Common myeloid progenitor, CD34-positive (primary cell): ENCODE measurements around the gene IRS1.

Source experiments
- CTCF ChIA-PET: fragments of 350-600 bp; sonication (Branson Sonifier 250); formaldehyde crosslinking; loops from one replicate; lab custom pipeline; 2021; ENCODE audit warnings: antibody characterized with exemption; lab: Charles Lee
- POLR2A ChIA-PET: fragments of 350-600 bp; sonication (Branson Sonifier 250); formaldehyde crosslinking; loops from one replicate; lab custom pipeline; 2021; ENCODE audit warnings: antibody characterized with exemption; lab: Charles Lee
- DNase-seq, 3 donors: peaks; one replicate each; pipeline versions ENCODE4 v3.0.0 to v3.0.0-alpha.2; 2013
- H3K27ac ChIP-seq, 2 experiments: 1 replicate in 1 of 2; 2 replicates in 1 of 2; pipeline ENCODE4 v1.7.0; 2013; ENCODE audit warnings: inconsistent platforms in 2 of 2, low read length in 2 of 2, mild to moderate bottlenecking in 2 of 2, low read depth in 1 of 2, moderate library complexity in 1 of 2; ENCODE audit not compliant: severe bottlenecking in 2 of 2, insufficient read depth in 1 of 2, poor library complexity in 1 of 2
- H3K27me3 ChIP-seq, 5 experiments: replicated peaks in 2 of 5; 1 replicate in 3 of 5; 2 replicates in 2 of 5; pipeline versions ENCODE4 v1.6.1 to v1.7.0; 2013; ENCODE audit warnings: low read length in 4 of 5, mild to moderate bottlenecking in 2 of 5, moderate library complexity in 2 of 5, inconsistent platforms in 1 of 5; ENCODE audit not compliant: insufficient read depth in 5 of 5, control insufficient read depth in 4 of 5
- H3K36me3 ChIP-seq, 4 experiments: 1 replicate in 2 of 4; 2 replicates in 2 of 4; pipeline versions ENCODE4 v1.6.1 to v1.7.0; 2013; ENCODE audit warnings: low read length in 3 of 4, control low read depth in 1 of 4, mild to moderate bottlenecking in 1 of 4; ENCODE audit not compliant: control insufficient read depth in 4 of 4, insufficient read depth in 4 of 4
- H3K4me1 ChIP-seq, 4 experiments: 1 replicate in 3 of 4; 2 replicates in 1 of 4; pipeline versions ENCODE4 v1.6.1 to v1.7.1; 2013; ENCODE audit warnings: low read length in 3 of 4, mild to moderate bottlenecking in 3 of 4, control low read depth in 1 of 4, inconsistent platforms in 1 of 4, moderate library complexity in 1 of 4; ENCODE audit not compliant: control insufficient read depth in 4 of 4, insufficient read depth in 4 of 4; ENCODE audit errors: control extremely low read depth in 1 of 4
- H3K4me3 ChIP-seq, 7 experiments: 1 replicate in 4 of 7; 2 replicates in 3 of 7; pipeline versions ENCODE4 v1.5.1 to v1.7.0; 2013; ENCODE audit warnings: mild to moderate bottlenecking in 7 of 7, low read length in 6 of 7, moderate library complexity in 6 of 7, inconsistent platforms in 2 of 7, low read depth in 2 of 7, control low read depth in 1 of 7; ENCODE audit not compliant: insufficient read depth in 4 of 7, control insufficient read depth in 1 of 7; ENCODE audit errors: extremely low read depth in 1 of 7
- H3K9me3 ChIP-seq, 5 experiments: 1 replicate in 4 of 5; 2 replicates in 1 of 5; pipeline versions ENCODE4 v1.6.1 to v1.7.1; 2013; ENCODE audit warnings: low read length in 4 of 5, mild to moderate bottlenecking in 2 of 5, inconsistent platforms in 1 of 5, low read depth in 1 of 5, moderate library complexity in 1 of 5; ENCODE audit not compliant: control insufficient read depth in 4 of 5, insufficient read depth in 2 of 5; ENCODE audit errors: control extremely low read depth in 1 of 5
- WGBS: methylation state at CpG from one replicate; pipeline ENCODE4 v1.1.5; 2013; ENCODE audit not compliant: insufficient coverage; 5-methylcytosine and 5-hydroxymethylcytosine counted together

The IRS1 gene

DNA sequence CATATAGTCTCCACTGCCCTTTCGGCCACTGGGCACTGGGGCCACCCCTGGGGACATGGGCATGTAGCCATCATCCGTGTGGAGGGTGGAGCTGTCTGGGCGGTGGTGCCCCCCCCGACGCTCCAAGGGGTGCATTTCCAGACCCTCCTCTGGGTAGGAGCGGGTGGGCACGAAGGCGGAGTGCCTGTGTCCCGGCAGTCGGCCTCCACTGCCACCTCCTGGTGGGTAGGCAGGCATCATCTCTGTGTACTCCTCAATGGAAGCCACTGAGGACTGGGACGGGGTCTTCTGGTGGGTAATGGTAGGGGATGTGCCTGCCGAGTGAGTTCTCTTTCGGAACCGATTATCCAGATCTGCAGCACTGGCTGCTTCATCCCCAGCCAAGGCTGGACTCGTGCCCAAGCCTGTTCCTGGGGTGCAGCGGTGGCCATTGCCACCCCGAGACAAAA, 2.8 kb downstream of the IRS1 start:
- Histone ChIP-seq H3K27ac (no peak overlapping the region), H3K4me1 (peaks cover 7 to 40% (median 34%) of the 10 kb centered on the region in 4 experiments), H3K9me3 (no peaks in the 10 kb centered on the region), H3K36me3 (no peaks in the 10 kb centered on the region), H3K4me3 (no peak overlapping the region), H3K27me3 (peaks cover 0 to 44% (median 18%) of the 10 kb centered on the region in 5 experiments)
- DNase-seq = peak in 2 of 3 donors; percentile 38 to 46
- POLR2A ChIA-PET = no interaction called here
- CTCF ChIA-PET = interaction anchor here (4.1 kb wide), 1 partner anchor 9 kb away, joined by 16 read pairs; no protein-coding TSS in a partner anchor
- 79% methylated on average over 17 of the region's 17 CpGs for WGBS

- 96% methylated on average over 16 of the region's 25 CpGs for WGBS
- Histone ChIP-seq H3K4me3 (no peak overlapping the region), H3K9me3 (no peaks in the 10 kb centered on the region), H3K4me1 (peaks cover 7 to 36% (median 33%) of the 10 kb centered on the region in 4 experiments), H3K36me3 (no peaks in the 10 kb centered on the region), H3K27me3 (peaks cover 0 to 37% (median 13%) of the 10 kb centered on the region in 5 experiments), H3K27ac (no peak overlapping the region)
- no peak for DNase-seq
- ChIA-PET POLR2A (no interaction called here), CTCF (interaction anchor here (0.8 kb wide), 1 partner anchor 1126 kb away, joined by 4 read pairs; no protein-coding TSS in a partner anchor)
Measured at GRCh38 chr2:226796012-226796839, 3.4 kb downstream of the IRS1 start.

DNA sequence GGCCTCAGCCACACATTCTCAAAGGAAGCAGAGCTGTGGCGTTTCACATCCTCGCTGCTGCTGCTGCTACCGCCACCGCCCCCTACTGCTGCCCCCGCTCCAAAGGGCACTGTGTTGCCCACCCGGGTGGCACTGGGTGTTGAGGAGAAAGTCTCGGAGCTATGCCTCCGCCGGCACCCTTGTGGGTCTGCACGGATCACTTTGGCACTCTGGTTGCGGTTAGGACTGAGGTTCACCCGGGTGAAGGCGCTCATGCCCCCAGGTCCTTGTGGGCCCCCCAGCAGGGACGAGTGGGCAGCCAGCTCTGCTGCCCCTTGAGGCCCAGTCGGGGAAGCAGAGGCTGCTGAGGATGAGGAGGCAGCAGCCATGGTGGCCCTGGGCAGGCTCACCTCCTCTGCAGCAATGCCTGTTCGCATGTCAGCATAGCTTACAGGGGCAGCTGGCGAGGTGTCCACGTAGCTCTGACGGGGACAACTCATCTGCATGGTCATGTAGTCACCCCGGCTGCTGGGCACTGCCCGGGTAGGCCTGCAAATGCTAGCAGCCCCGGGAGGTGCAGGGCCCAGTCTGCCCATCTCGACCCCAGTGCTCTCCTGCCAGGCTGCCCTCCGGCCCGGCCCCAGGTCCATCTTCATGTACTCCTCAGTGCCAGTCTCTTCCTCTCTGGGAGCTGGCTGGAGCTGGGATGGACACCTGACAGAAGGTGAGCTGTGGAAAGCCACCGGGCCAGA, 4.2 kb downstream of the IRS1 start:
- H3K4me3 ChIP-seq = no peak overlapping the region
- ChIA-PET POLR2A (no interaction called here), CTCF (interaction anchor here (0.8 kb wide), 1 partner anchor 1126 kb away, joined by 4 read pairs; no protein-coding TSS in a partner anchor)
- DNase-seq = no peak
- no peak overlapping the region for H3K27ac ChIP-seq
- peaks cover 7 to 34% (median 30%) of the 10 kb centered on the region in 4 experiments for H3K4me1 ChIP-seq
- WGBS = 97% methylated on average over 24 of the region's 26 CpGs
- H3K9me3 ChIP-seq = peaks cover 0 to 2% (median 0%) of the 10 kb centered on the region in 5 experiments
- peaks cover 0 to 29% (median 11%) of the 10 kb centered on the region in 5 experiments for H3K27me3 ChIP-seq
- H3K36me3 ChIP-seq = no peaks in the 10 kb centered on the region

GRCh38 chr2:226794751-226795171, 4.9 kb downstream of the IRS1 start:
- ChIA-PET CTCF (no interaction called here), POLR2A (no interaction called here)
- no peak for DNase-seq
- Histone ChIP-seq H3K36me3 (no peaks in the 10 kb centered on the region), H3K27me3 (peaks cover 0 to 23% (median 6%) of the 10 kb centered on the region in 5 experiments), H3K4me1 (peaks cover 7 to 28% (median 24%) of the 10 kb centered on the region in 4 experiments), H3K9me3 (peaks cover 0 to 2% (median 0%) of the 10 kb centered on the region in 5 experiments), H3K27ac (no peak overlapping the region), H3K4me3 (no peak overlapping the region)
- 80% methylated on average over 4 of the region's 9 CpGs for WGBS

GRCh38 chr2:226794196-226794661, 5.4 kb downstream of the IRS1 start:
- no peak overlapping the region for H3K4me3 ChIP-seq
- no peaks in the 10 kb centered on the region for H3K36me3 ChIP-seq
- no peak overlapping the region for H3K27ac ChIP-seq
- DNase-seq = no peak
- peaks cover 0 to 2% (median 0%) of the 10 kb centered on the region in 5 experiments for H3K9me3 ChIP-seq
- POLR2A ChIA-PET = no interaction called here
- peaks cover 7 to 23% (median 21%) of the 10 kb centered on the region in 4 experiments for H3K4me1 ChIP-seq
- 100% methylated on average over 3 of the region's 4 CpGs for WGBS
- peaks cover 0 to 20% (median 6%) of the 10 kb centered on the region in 5 experiments for H3K27me3 ChIP-seq
- CTCF ChIA-PET = no interaction called here

DNA sequence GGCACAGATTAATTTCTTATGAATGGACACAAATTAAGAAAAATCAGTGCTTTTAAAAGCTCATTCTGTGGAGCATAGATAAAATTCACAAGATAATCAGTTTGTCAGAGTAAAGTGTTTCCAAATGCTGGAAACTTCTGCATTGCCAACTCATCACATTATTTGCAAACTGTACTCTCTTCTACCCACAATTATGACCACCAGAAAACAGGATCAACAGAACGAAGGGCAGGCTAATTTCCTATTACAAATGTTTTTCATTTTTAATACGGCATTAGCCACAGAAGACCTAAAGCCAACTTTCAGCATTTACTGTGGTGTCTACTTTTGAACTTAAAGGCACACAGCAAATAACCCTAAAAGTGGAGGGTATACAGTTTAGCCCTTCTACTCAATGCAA, 6.0 kb downstream of the IRS1 start:
- POLR2A ChIA-PET = no interaction called here
- no peak overlapping the region for H3K27ac ChIP-seq

More for the DNA sequence above, 6.0 kb downstream of the IRS1 start:
- H3K4me3 ChIP-seq = no peak overlapping the region
- DNase-seq = no peak
- H3K4me1 ChIP-seq = peaks cover 7 to 18% (median 15%) of the 10 kb centered on the region in 4 experiments
- H3K27me3 ChIP-seq = peaks cover 0 to 18% (median 6%) of the 10 kb centered on the region in 5 experiments
- WGBS = 100% methylated on average over 1 of the region's 2 CpGs
- H3K9me3 ChIP-seq = peaks cover 0 to 2% (median 0%) of the 10 kb centered on the region in 5 experiments
- no peaks in the 10 kb centered on the region for H3K36me3 ChIP-seq
- CTCF ChIA-PET = no interaction called here
